ENCODE measurements around the gene PNLIPRP2. TPM values are rescaled to one million over a fixed set of nuclear protein-coding genes. Genes with fewer than 3 reads are reported as not detected.

The PNLIPRP2 gene
- total RNA-seq, 1 experiment from 2014 or later: not detected

DNA sequence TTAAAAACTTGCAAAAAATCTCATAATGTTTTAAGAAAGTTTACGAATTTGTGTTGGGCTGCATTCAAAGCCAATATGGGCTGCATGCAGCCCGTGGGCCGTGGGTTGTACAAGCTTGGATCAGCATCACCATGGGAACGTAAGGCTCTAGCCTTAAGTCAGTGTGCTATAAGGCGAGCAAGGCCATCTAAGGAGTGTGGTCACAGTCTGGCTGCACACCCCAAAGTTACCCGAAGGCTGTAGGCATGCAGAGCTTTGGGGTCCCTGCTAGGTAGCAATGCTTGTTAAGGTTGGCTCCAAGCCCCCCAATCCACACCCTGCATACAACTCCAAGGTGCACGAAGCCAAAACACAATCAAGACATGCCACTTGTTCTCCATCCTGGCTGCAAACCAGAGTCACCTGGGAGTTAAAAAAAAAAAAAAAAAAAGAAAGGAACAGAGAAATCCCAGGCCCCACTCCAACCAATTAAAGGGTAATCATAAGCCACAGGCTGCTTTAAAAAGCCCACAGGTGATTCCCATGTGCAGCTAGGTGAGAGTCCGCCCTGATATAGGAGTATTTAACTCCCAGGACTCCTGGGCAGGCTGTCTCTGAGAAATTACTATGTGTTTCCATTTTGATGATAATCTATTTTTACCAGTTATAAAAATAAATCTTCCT lies 8.5 kb upstream of the PNLIPRP2 start:
- DNase-seq (ENCODE audit: extremely low read depth, low read depth): no peak

- DNase-seq (ENCODE audit: extremely low read depth, low read depth): no peak
Observed at GRCh38 chr10:116613471-116613870, 7.3 kb upstream of the PNLIPRP2 start.

DNA sequence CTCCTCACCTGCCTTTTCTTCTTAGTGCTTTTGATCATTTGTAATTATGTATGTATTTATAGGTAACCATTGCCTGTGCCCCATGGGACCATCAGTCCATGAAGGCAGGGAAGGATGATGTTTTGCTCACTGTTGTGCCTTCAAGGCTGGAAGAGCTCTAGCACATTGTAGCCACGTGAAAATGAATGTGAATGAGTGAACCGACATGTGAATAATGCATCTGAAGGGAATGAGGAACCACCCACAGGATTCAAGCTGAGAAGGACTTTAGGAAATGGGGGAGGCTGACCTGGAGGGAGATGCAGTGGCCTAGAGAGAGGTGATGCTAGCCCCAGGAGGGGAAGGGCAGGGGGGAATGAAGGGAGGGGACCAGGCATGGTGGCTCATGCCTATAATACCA lies 6.0 kb upstream of the PNLIPRP2 start:
- DNase-seq (ENCODE audit: extremely low read depth, low read depth): no peak

DNA sequence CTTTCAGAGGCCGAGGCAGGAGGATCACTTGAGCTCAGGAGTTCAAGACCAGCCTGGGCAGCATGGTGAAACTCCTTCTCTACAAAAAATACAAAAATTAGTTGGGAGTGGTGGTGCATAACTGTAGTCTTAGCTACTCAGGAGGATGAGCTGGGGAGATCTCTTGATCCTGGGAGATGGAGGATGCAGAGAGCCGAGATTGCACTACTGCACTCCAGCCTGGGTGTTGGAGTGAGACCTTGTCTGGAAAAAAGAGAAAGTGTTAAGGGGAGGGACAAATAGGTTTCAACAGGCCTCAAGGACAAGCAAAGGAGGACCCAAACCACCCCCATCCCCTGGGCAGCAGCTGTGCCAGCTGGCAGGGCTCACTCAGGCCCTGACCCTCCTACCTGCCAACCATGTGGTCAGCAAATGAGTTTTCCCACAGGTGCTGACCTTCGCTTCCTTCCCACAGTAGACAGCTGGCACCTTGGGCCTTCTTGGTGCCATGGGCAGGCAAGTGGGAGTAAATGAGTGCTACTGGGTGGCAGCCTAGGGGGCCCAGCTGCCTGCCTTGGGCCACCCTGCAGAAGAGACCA lies 5.5 kb upstream of the PNLIPRP2 start:
- no peak for DNase-seq (ENCODE audit: extremely low read depth, low read depth)

GRCh38 chr10:116621476-116621875 lies 723 bp downstream of the PNLIPRP2 start:
- no peak for DNase-seq (ENCODE audit: extremely low read depth, low read depth)

GRCh38 chr10:116621934-116622655 lies 1.3 kb downstream of the PNLIPRP2 start:
- no peak for DNase-seq (ENCODE audit: extremely low read depth, low read depth)

DNA sequence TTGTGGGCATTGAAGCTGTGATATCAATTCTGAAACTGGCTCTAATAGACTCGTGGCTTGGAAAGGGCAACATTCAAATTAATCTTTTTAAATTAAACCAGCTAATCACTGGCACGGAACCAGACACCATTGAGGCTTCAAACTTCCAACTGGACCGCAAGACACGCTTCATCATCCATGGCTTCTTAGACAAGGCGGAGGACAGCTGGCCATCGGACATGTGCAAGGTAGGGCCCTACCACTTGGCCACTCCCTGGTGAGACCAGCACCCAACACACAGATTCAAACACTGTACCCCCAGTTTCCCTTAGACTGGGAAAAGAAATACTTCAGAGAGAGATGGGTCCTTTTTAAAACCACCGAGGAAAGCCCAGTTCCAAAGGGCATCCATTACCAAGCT lies 5.1 kb downstream of the PNLIPRP2 start:
- DNase-seq (ENCODE audit: extremely low read depth, low read depth): no peak

GRCh38 chr10:116626815-116627214 lies 6.1 kb downstream of the PNLIPRP2 start:
- DNase-seq (ENCODE audit: extremely low read depth, low read depth): no peak

DNA sequence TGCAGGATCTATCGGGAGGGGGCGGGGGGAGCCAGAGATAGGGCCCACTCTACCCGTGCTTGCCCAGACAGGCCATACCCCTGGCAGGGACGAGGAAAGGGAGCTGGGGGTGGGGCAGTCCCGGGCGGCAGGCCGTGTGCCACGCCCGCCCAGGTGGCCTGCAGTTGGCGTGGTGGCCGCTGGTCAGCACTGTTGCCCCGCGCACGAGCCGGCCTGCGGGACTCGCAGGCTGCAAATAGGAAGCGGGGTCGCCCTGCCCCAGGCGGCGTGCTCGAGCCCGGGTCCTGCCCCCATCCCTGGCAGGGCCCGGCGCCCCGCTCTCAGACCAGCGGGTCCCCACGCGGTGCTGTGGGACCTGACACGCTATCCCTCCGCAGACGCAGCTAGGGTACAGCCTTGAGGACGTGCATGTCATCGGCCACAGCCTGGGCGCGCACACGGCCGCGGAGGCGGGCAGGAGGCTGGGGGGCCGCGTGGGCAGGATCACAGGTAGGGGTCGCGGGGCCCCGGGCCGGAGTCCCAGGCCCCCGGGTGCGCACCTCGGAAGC lies 6.7 kb downstream of the PNLIPRP2 start:
- peak; percentile 33 for DNase-seq (ENCODE audit: extremely low read depth, low read depth)

DNA sequence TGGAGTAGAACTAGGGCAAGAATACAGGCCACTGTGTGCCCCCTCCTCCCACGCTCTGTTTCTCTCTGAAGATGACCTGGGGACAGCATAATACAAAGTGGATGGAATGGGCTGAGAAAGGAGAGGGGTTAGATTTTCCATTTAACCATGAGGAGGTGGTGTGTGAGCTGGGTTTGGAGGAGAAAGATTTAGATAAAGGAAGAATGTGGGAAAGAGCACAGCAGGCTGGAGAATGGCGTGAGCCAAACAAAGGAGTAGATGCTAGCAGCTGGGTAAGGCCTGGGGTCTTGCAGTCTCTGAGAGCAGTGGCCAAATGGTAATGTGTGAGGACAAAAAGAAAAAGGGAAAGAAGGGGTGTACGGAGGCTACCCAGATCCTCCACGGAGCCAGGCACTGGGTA lies 8.6 kb downstream of the PNLIPRP2 start:
- DNase-seq (ENCODE audit: extremely low read depth, low read depth): no peak

GRCh38 chr10:116630020-116630419 lies 9.3 kb downstream of the PNLIPRP2 start:
- no peak for DNase-seq (ENCODE audit: extremely low read depth, low read depth)

DNA sequence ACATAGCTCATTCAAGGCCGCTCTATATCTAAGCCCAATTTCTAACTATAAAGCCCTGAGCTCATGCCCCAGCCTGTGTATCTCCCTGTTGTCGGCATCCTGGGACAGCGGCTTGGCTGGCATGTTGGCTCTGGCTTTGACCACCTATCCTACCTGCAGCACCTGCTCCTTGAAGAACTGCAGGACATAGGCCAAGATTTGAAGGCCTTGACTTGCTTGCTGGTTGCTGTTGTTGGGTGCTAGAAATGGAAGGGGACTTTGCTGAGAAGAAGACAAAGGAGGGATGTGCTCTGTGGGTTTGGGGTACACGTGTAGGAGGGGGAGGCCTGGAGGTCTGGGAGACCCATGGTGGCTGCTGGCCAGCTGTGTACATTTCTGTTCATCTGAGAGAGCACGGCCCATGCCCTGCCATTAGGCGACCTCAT lies 11.1 kb downstream of the PNLIPRP2 start:
- DNase-seq (ENCODE audit: extremely low read depth, low read depth): no peak

- no peak for DNase-seq (ENCODE audit: extremely low read depth, low read depth)
Observed at GRCh38 chr10:116632596-116633215, 12.0 kb downstream of the PNLIPRP2 start.

- DNase-seq (ENCODE audit: extremely low read depth, low read depth): no peak
Observed at GRCh38 chr10:116633216-116633600, 12.5 kb downstream of the PNLIPRP2 start.

DNA sequence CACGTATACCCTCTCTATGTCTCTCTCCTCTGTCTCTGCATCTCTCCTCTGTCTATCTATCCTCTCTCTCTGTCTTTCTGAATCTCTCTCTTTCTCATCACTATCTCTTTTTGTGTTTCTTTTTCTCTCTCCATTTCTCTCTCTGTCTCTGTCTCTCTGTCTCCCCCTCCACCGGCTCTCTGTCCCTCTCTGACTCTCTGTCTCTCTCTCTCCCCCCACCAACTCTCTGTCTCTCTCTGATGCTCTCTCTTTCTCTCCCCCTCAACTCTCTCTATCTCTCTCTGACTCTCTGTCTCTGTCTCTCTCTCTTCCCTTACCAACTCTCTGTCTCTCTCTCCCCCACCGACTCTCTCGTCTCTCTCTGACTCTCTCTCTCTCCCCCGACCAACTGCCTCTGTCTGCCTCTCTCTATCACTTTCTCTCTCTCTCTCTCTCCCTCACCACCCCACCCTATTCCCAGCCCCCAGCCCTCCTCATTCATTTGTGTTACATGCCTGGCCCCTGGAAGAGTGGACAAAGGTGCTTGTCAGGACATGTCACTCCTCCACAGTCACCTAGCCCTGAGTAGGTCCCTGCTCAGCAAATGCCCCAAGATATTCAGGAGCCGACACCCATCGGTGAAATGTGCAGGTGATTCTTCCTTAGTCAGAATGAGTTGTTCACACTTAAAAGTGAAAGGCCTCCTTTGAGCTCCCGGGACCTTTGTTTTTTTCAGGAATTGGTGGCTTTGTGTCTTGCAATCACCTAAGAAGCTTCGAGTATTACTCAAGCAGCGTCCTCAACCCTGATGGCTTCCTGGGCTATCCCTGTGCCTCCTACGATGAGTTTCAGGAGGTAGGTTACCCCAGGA lies 13.6 kb downstream of the PNLIPRP2 start:
- DNase-seq (ENCODE audit: extremely low read depth, low read depth): no peak

- DNase-seq (ENCODE audit: extremely low read depth, low read depth): no peak
Observed at GRCh38 chr10:116636385-116636784, 15.6 kb downstream of the PNLIPRP2 start.

- DNase-seq (ENCODE audit: extremely low read depth, low read depth): no peak
Observed at GRCh38 chr10:116636976-116637375, 16.2 kb downstream of the PNLIPRP2 start.

DNA sequence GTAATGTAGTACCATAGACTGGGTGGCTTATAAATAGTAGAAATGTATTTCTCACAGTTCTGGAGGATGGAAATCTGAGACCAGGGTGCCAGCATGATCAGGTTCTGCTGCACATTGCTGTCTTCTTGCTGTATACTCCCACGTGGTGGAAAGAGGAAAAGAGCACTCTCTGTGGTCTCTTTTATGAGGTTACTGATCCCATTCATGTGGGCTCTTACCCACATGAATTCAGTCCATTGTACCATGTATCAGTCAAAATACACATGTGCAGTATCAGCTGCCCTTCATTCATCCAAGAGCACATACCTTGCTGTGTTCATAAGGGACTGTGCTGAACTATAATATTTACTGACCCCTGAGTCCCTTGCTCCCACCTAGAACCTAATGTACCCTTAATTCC lies 17.1 kb downstream of the PNLIPRP2 start:
- no peak for DNase-seq (ENCODE audit: extremely low read depth, low read depth)

DNA sequence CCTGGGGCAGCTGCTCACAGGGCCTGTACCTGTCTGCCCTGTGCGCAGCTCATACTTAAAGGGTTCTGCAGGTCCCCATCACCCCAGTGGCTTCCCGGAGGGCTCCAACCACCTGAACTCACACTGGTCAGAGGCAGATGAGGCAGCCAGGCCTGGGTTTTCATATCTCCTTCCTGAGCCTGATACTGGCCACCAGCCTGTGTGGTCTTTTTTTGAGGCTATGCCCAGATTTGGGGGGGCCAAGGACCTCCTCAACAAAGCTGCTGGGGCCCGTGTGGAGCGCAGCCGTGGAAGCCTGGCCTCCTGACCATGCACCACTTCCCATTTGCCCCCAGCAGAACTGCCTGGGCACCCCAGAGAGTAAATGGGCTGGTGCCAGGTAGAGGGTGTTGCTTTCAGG lies 25.7 kb downstream of the PNLIPRP2 start:
- DNase-seq (ENCODE audit: extremely low read depth, low read depth): no peak

- DNase-seq (ENCODE audit: extremely low read depth, low read depth): no peak
Observed at GRCh38 chr10:116648903-116649302, 28.1 kb downstream of the PNLIPRP2 start.

Measured in NCI-H460 (cell line).